HepG2 (cell line): ENCODE results near the gene RHOC. TPM values are rescaled to one million over a fixed set of nuclear protein-coding genes. Genes with fewer than 3 reads are reported as not detected.

Source experiments
- ARID5B ChIP-seq: IDR thresholded peaks from 2 replicates; pipeline ENCODE4 v1.4.0; 2020; ENCODE audit warnings: mild to moderate bottlenecking, missing genetic modification reagents
- ATF2 ChIP-seq: sonication (generic); formaldehyde crosslinking; IDR thresholded peaks from 2 replicates; pipeline ENCODE4 v1.4.0; 2020; ENCODE audit warnings: missing genetic modification reagents
- BORCS8-MEF2B ChIP-seq: sonication (generic); formaldehyde crosslinking; IDR thresholded peaks from 2 replicates; pipeline ENCODE4 v1.8.0; 2022; ENCODE audit warnings: mild to moderate bottlenecking, missing genetic modification reagents
- EEA1 ChIP-seq: sonication (generic); formaldehyde crosslinking; IDR thresholded peaks from 2 replicates; pipeline ENCODE4 v1.5.1; 2020; ENCODE audit warnings: mild to moderate bottlenecking, missing genetic modification reagents, borderline replicate concordance
- KLF9 ChIP-seq: IDR thresholded peaks from 2 replicates; pipeline ENCODE4 v1.6.1; 2016; ENCODE audit warnings: low read depth
- SIN3A ChIP-seq: IDR thresholded peaks from 2 replicates; pipeline ENCODE4 v1.6.1; 2011; ENCODE audit warnings: low read depth, mild to moderate bottlenecking, control low read depth, low read length, borderline replicate concordance
- SUZ12 ChIP-seq: fragments of 150-350 bp; IDR thresholded peaks from 2 replicates; pipeline ENCODE4 v1.6.1; 2014; ENCODE audit warnings: low read depth, low read length
- TGIF2 ChIP-seq: IDR thresholded peaks from 2 replicates; pipeline ENCODE4 v1.6.1; 2016; ENCODE audit warnings: control low read depth, missing compliant biosample characterization
- YEATS2 ChIP-seq: sonication (generic); formaldehyde crosslinking; IDR thresholded peaks from 2 replicates; pipeline ENCODE4 v1.4.0; 2020; ENCODE audit warnings: missing genetic modification reagents, borderline replicate concordance
- ZHX2 ChIP-seq, 2 experiments: sonication (generic) in 1 of 2; formaldehyde crosslinking in 1 of 2; IDR thresholded peaks; 2 replicates each; pipeline versions ENCODE4 v1.6.1 to v1.9.0; 2014 to 2022; ENCODE audit warnings: antibody characterized with exemption in 1 of 2, borderline replicate concordance in 1 of 2, inconsistent platforms in 1 of 2, low read depth in 1 of 2, missing genetic modification reagents in 1 of 2
- ZNF264 ChIP-seq: sonication (generic); formaldehyde crosslinking; IDR thresholded peaks from 2 replicates; pipeline ENCODE4 v1.4.0; 2020; ENCODE audit warnings: missing genetic modification reagents
- ZNF276 ChIP-seq: sonication (generic); formaldehyde crosslinking; IDR thresholded peaks from 2 replicates; pipeline ENCODE4 v1.4.0; 2020; ENCODE audit warnings: mild to moderate bottlenecking, low read depth, missing genetic modification reagents
- ZNF354B ChIP-seq: sonication (generic); formaldehyde crosslinking; IDR thresholded peaks from 2 replicates; pipeline ENCODE4 v1.8.0; 2022; ENCODE audit warnings: mild to moderate bottlenecking, missing genetic modification reagents
- ZNF382 ChIP-seq: sonication (generic); formaldehyde crosslinking; IDR thresholded peaks from 2 replicates; pipeline ENCODE4 v1.5.0; 2020; ENCODE audit warnings: missing genetic modification reagents, mild to moderate bottlenecking, borderline replicate concordance
- ZNF879 ChIP-seq: sonication (generic); formaldehyde crosslinking; IDR thresholded peaks from 2 replicates; pipeline ENCODE4 v1.8.1; 2023; ENCODE audit warnings: missing genetic modification reagents
- ZSCAN30 ChIP-seq: sonication (generic); formaldehyde crosslinking; IDR thresholded peaks from 2 replicates; pipeline ENCODE4 v1.5.0; 2020; ENCODE audit warnings: mild to moderate bottlenecking, missing genetic modification reagents
- polyA plus RNA-seq, 8 experiments: library from polyadenylated mRNA; depleted of rRNA in 3 of 8; stranded (reverse) in 7 of 8; unstranded in 1 of 8; fragments of >200 nt; fragmentation: Illumina TruSeq in 4 of 8; extraction: Trizol in 4 of 8; gene quantifications; 2 replicates each; pipeline versions ENCODE4 v1.2.1 to v1.2.3, GENCODE V29; 2011 to 2016; ENCODE audit warnings: low read depth in 4 of 8, missing spikeins in 1 of 8, mixed read lengths in 1 of 8; ENCODE audit not compliant: insufficient read depth in 1 of 8
- total RNA-seq, 5 experiments: library from RNA; depleted of rRNA; stranded (reverse); fragments of >200 nt; fragmentation: Illumina TruSeq; extraction: Trizol; gene quantifications; 2 replicates each; pipeline ENCODE4 v1.2.3, GENCODE V29; 2016; ENCODE audit warnings: low read depth in 1 of 5

The RHOC gene
- total and polyA plus RNA-seq, 2 of the 13 experiments (the other 11 are each of a cell fraction or from before 2014, with no cell fraction given): 64.3 to 182 TPM

- TF ChIP-seq SUZ12: no peak
- TF ChIP-seq ZNF276: no peak
- TF ChIP-seq ZHX2 (IDR thresholded peaks at IDR 0.05; ENCODE audit: low read depth): no peak
- TF ChIP-seq ZHX2 (CRISPR knock-in tag; IDR thresholded peaks at IDR 0.05; ENCODE audit: borderline replicate concordance): no peak
- no peak for TF ChIP-seq BORCS8-MEF2B
- TF ChIP-seq ZNF264 (CRISPR knock-in tag): peak; percentile 77; the same call in 1 of the 2 replicates
- peak; percentile 63; the same call in 1 of the 2 replicates for TF ChIP-seq SIN3A
- no peak for TF ChIP-seq TGIF2 (CRISPR knock-in tag)
- no peak for TF ChIP-seq ZNF382 (CRISPR knock-in tag)
- TF ChIP-seq ZNF879 (CRISPR knock-in tag): no peak
- TF ChIP-seq ATF2: 0 out of 2 replicates have a peak, but pooled peaks have one; percentile 38
- TF ChIP-seq ZSCAN30: no peak
- no peak for TF ChIP-seq EEA1 (CRISPR knock-in tag)
- TF ChIP-seq KLF9 (CRISPR knock-in tag): no peak
- no peak for TF ChIP-seq YEATS2
- TF ChIP-seq ZNF354B (CRISPR knock-in tag): no peak
- no peak for TF ChIP-seq ARID5B (CRISPR knock-in tag)
Measured at GRCh38 chr1:112707221-112708001, 484 bp upstream of the RHOC start (continued).
